Kidney (tissue), 14 donors: ENCODE results near the gene ANGEL2. TPM values are rescaled to one million over a fixed set of nuclear protein-coding genes. Genes with fewer than 3 reads are reported as not detected.
"Not testable (repeated sequence)": the region's sequence is repeated elsewhere in the genome, so short reads cannot be mapped to it uniquely, and the experiment has no call there.

Experiments used
- DNase-seq, 5 donors: peaks; one replicate each; pipeline ENCODE4 v3.0.0-alpha.2; 2013 to 2020
- FAIRE-seq: peaks from 2 replicates; lab custom pipeline; 2012; peaks lifted over from hg19 to GRCh38; lab: Jason Lieb, UNC
- H3K27ac ChIP-seq, 2 donors: one replicate each; pipeline ENCODE4 v1.7.0; 2013; ENCODE audit warnings: low read depth in 2 of 2, low read length in 2 of 2, inconsistent platforms in 1 of 2
- H3K27me3 ChIP-seq: one replicate; pipeline ENCODE4 v1.7.1; 2013; ENCODE audit warnings: low read length, inconsistent platforms; ENCODE audit not compliant: control insufficient read depth, insufficient read depth
- H3K36me3 ChIP-seq, 3 donors: one replicate each; pipeline versions ENCODE4 v1.7.0 to v1.7.1; 2013; ENCODE audit warnings: low read length in 3 of 3, control low read depth in 1 of 3, inconsistent platforms in 1 of 3; ENCODE audit not compliant: insufficient read depth in 3 of 3, control insufficient read depth in 2 of 3
- H3K4me1 ChIP-seq, 3 donors: one replicate each; pipeline versions ENCODE4 v1.7.0 to v1.7.1; 2013; ENCODE audit warnings: low read length in 3 of 3, inconsistent platforms in 1 of 3, low read depth in 1 of 3; ENCODE audit not compliant: control insufficient read depth in 2 of 3, insufficient read depth in 2 of 3
- H3K4me3 ChIP-seq, 3 donors: one replicate each; pipeline versions ENCODE4 v1.7.0 to v1.8.1; 2013; ENCODE audit warnings: low read length in 3 of 3, control low read depth in 1 of 3, inconsistent platforms in 1 of 3
- H3K9ac ChIP-seq, 3 donors: one replicate each; pipeline versions ENCODE4 v1.7.0 to v1.7.1; 2013; ENCODE audit warnings: low read length in 3 of 3, control low read depth in 1 of 3, inconsistent platforms in 1 of 3
- H3K9me3 ChIP-seq, 3 donors: one replicate each; pipeline versions ENCODE4 v1.7.0 to v1.7.1; 2013; ENCODE audit warnings: low read length in 3 of 3, control low read depth in 1 of 3, inconsistent platforms in 1 of 3; ENCODE audit not compliant: control insufficient read depth in 2 of 3, insufficient read depth in 1 of 3
- CTCF ChIP-seq: IDR thresholded peaks from 3 replicates; pipeline ENCODE4 v1.5.1; 2012; ENCODE audit warnings: mild to moderate bottlenecking, moderate library complexity, borderline replicate concordance; ENCODE audit not compliant: insufficient read depth; ENCODE audit errors: extremely low read depth
- intact Hi-C: fragments of 100-400 bp; cut with DNase I; formaldehyde crosslinking; loops from one replicate; pipeline ENCODE4 v1.11.1; 2022
- polyA plus RNA-seq: library from polyadenylated mRNA; stranded (reverse); fragments of 350-450 nt; fragmentation: Illumina TruSeq; extraction: RNeasy Lipid Tissue Mini Kit (QIAGEN cat#74804); gene quantifications from one replicate; pipeline ENCODE4 v1.2.3, GENCODE V29; 2014; ENCODE audit warnings: low read depth, low replicate concordance; ENCODE audit not compliant: insufficient read depth
- total RNA-seq: library from RNA; stranded (reverse); fragmentation: NEBNext Ultra II Directional; extraction: Animal tissue kit (Norgen Biotek cat#: 25700); gene quantifications from one replicate; pipeline ENCODE4 v1.2.1, GENCODE V29; 2021
- donor health status: control.
- donor health status: control.
- donor health status: control.
- donor health status: control.
- donor health status: control.
- donor health status: DM: yes; HTN: yes; CAD: no.
- donor health status: Normal renal cell carcinoma (clear cell type).

Gene ANGEL2
- total and polyA plus RNA-seq, 2 donors from 2014 or later: 11.0 to 38.6 TPM

GRCh38 chr1:213034713-213035112 is 19.0 kb upstream of the ANGEL2 start:
- Histone ChIP-seq H3K4me3 (no peak overlapping the region), H3K4me1 (no peaks in the 10 kb centered on the region), H3K27ac (no peak overlapping the region), H3K9ac (no peak overlapping the region), H3K27me3 (no peaks in the 10 kb centered on the region), H3K9me3 (no peaks in the 10 kb centered on the region), H3K36me3 (no peaks in the 10 kb centered on the region)
- intact Hi-C loops: no loop called here
- DNase-seq (no peak), FAIRE-seq (no peak)
- TF ChIP-seq CTCF: no peak

GRCh38 chr1:213032651-213033050 is 17.0 kb upstream of the ANGEL2 start:
- no peaks in the 10 kb centered on the region for H3K9me3 ChIP-seq
- no peaks in the 10 kb centered on the region for H3K4me1 ChIP-seq
- no peak for DNase-seq
- no peak for TF ChIP-seq CTCF
- no peak overlapping the region for H3K27ac ChIP-seq
- H3K36me3 ChIP-seq: no peaks in the 10 kb centered on the region
- H3K4me3 ChIP-seq: no peak overlapping the region
- H3K27me3 ChIP-seq: no peaks in the 10 kb centered on the region
- no peak for FAIRE-seq
- no peak overlapping the region for H3K9ac ChIP-seq
- intact Hi-C loops: no loop called here

GRCh38 chr1:213027024-213027423 is 11.4 kb upstream of the ANGEL2 start:
- H3K9ac ChIP-seq, intact Hi-C loops, H3K4me3 ChIP-seq, DNase-seq, H3K27ac ChIP-seq, FAIRE-seq, H3K27me3 ChIP-seq, H3K36me3 ChIP-seq, H3K9me3 ChIP-seq, H3K4me1 ChIP-seq: not testable (repeated sequence)

GRCh38 chr1:213020016-213020415 is 4.3 kb upstream of the ANGEL2 start:
- intact Hi-C loops: no loop called here
- Histone ChIP-seq H3K9ac (no peak overlapping the region), H3K27me3 (no peaks in the 10 kb centered on the region), H3K9me3 (no peaks in the 10 kb centered on the region), H3K36me3 (no peaks in the 10 kb centered on the region), H3K4me1 (no peaks in the 10 kb centered on the region), H3K4me3 (no peak overlapping the region), H3K27ac (no peak overlapping the region)
- DNase-seq (no peak), FAIRE-seq (no peak)
- TF ChIP-seq CTCF: no peak
